H1 (cell line): Measurements from ENCODE around the gene NPSR1. TPM values are rescaled to one million over a fixed set of nuclear protein-coding genes. Genes with fewer than 3 reads are reported as not detected.
"Not testable (repeated sequence)": the region's sequence is repeated elsewhere in the genome, so short reads cannot be mapped to it uniquely, and the experiment has no call there.

ENCODE experiments used
- CTCF ChIA-PET: fragments of 300-600 bp; sonication (Branson Sonifier 250); formaldehyde crosslinking; loops from one replicate; lab custom pipeline; 2021; ENCODE audit not compliant: partially characterized antibody; lab: Charles Lee
- POLR2A ChIA-PET: fragments of 300-600 bp; sonication (Branson Sonifier 250); formaldehyde crosslinking; loops from one replicate; lab custom pipeline; 2021; ENCODE audit warnings: inconsistent platforms; ENCODE audit not compliant: partially characterized antibody; lab: Charles Lee
- DNase-seq, 2 experiments: peaks; one replicate each; pipeline versions ENCODE4 v3.0.0 to v3.0.0-alpha.2; 2010 to 2022; ENCODE audit warnings: low spot score in 2 of 2, low read depth in 1 of 2, mixed read lengths in 1 of 2
- FAIRE-seq: peaks from 2 replicates; lab custom pipeline; 2011; peaks lifted over from hg19 to GRCh38; lab: Jason Lieb, UNC
- H2AFZ ChIP-seq: 2 replicates; pipeline ENCODE4 v1.8.1; 2012; ENCODE audit warnings: low read length, inconsistent platforms
- H2AK5ac ChIP-seq: 2 replicates; pipeline ENCODE4 v1.6.1; 2013; ENCODE audit warnings: low read depth, low read length
- H2BK120ac ChIP-seq: replicated peaks from 2 replicates; pipeline ENCODE3; 2013; ENCODE audit warnings: low read depth, low read length, inconsistent platforms
- H2BK12ac ChIP-seq: 2 replicates; pipeline ENCODE4 v1.6.1; 2013; ENCODE audit warnings: low read depth, low read length
- H2BK15ac ChIP-seq: 2 replicates; pipeline ENCODE4 v1.6.1; 2013; ENCODE audit warnings: low read length
- H2BK20ac ChIP-seq: 2 replicates; pipeline ENCODE4 v1.6.1; 2013; ENCODE audit warnings: low read length
- H2BK5ac ChIP-seq: 2 replicates; pipeline ENCODE4 v1.6.1; 2013; ENCODE audit warnings: low read depth, low read length
- H3K14ac ChIP-seq: 2 replicates; pipeline ENCODE4 v1.6.1; 2013; ENCODE audit warnings: inconsistent platforms; ENCODE audit not compliant: insufficient read length
- H3K18ac ChIP-seq: 2 replicates; pipeline ENCODE4 v1.6.1; 2013; ENCODE audit warnings: low read length; ENCODE audit errors: extremely low read depth
- H3K23ac ChIP-seq: 2 replicates; pipeline ENCODE4 v1.6.1; 2013; ENCODE audit warnings: inconsistent platforms; ENCODE audit not compliant: insufficient read length
- H3K23me2 ChIP-seq: 2 replicates; pipeline ENCODE4 v1.6.1; 2013; ENCODE audit warnings: low read depth, low read length
- H3K27ac ChIP-seq: 2 replicates; pipeline ENCODE4 v1.6.1; 2011; ENCODE audit warnings: low read depth, low read length, inconsistent platforms
- H3K27me3 ChIP-seq, 4 experiments: replicated peaks in 1 of 4; 1 replicate in 1 of 4; 2 replicates in 3 of 4; pipeline versions ENCODE4 v1.6.1 to v1.8.1; 2011 to 2013; ENCODE audit warnings: low read length in 3 of 4, mild to moderate bottlenecking in 3 of 4, inconsistent platforms in 2 of 4, mixed read lengths in 2 of 4, moderate library complexity in 1 of 4; ENCODE audit not compliant: control insufficient read depth in 3 of 4, insufficient read depth in 3 of 4; ENCODE audit errors: extremely low read depth in 1 of 4
- H3K36me3 ChIP-seq, 4 experiments: 2 replicates each; pipeline versions ENCODE4 v1.6.1 to v1.8.1; 2011 to 2013; ENCODE audit warnings: mild to moderate bottlenecking in 4 of 4, low read length in 3 of 4, moderate library complexity in 2 of 4, control low read depth in 1 of 4, inconsistent platforms in 1 of 4; ENCODE audit not compliant: insufficient read depth in 4 of 4, control insufficient read depth in 2 of 4
- H3K4ac ChIP-seq: replicated peaks from 2 replicates; pipeline ENCODE3; 2013; ENCODE audit warnings: low read length, low read depth, mixed read lengths, inconsistent platforms; ENCODE audit not compliant: insufficient read length
- H3K4me1 ChIP-seq, 4 experiments: replicated peaks in 1 of 4; 1 replicate in 1 of 4; 2 replicates in 3 of 4; pipeline versions ENCODE4 v1.6.1 to v1.8.1; 2011 to 2013; ENCODE audit warnings: low read length in 3 of 4, inconsistent platforms in 2 of 4, mixed read lengths in 1 of 4; ENCODE audit not compliant: insufficient read depth in 4 of 4, control insufficient read depth in 3 of 4
- H3K4me2 ChIP-seq, 2 experiments: 2 replicates each; pipeline versions ENCODE4 v1.6.1 to v1.8.1; 2011 to 2013; ENCODE audit warnings: low read depth in 2 of 2, low read length in 2 of 2, control low read depth in 1 of 2, inconsistent platforms in 1 of 2, mild to moderate bottlenecking in 1 of 2; ENCODE audit not compliant: insufficient read depth in 1 of 2
- H3K4me3 ChIP-seq, 4 experiments: fragments of 200-600, 300-600 bp in 1 of 4; sonication (generic), shearing (Covaris generic), sonication (Bioruptor Twin) in 1 of 4; 2 replicates each; pipeline versions ENCODE4 v1.5.1 to v1.8.1; 2011 to 2016; ENCODE audit warnings: low read length in 4 of 4, low read depth in 3 of 4, control low read depth in 2 of 4, inconsistent platforms in 2 of 4, mild to moderate bottlenecking in 2 of 4, mixed read lengths in 1 of 4, moderate library complexity in 1 of 4; ENCODE audit not compliant: insufficient read depth in 2 of 4; ENCODE audit errors: extremely low read depth in 1 of 4
- H3K56ac ChIP-seq: replicated peaks from 2 replicates; pipeline ENCODE3; 2013; ENCODE audit warnings: low read depth, mild to moderate bottlenecking, mixed read lengths, low read length, inconsistent platforms; ENCODE audit not compliant: insufficient read length
- H3K79me1 ChIP-seq: 2 replicates; pipeline ENCODE4 v1.6.1; 2013; ENCODE audit warnings: low read depth, low read length, control low read depth
- H3K79me2 ChIP-seq, 2 experiments: 2 replicates each; pipeline versions ENCODE4 v1.6.1 to v1.8.1; 2012 to 2013; ENCODE audit warnings: low read length in 2 of 2, mild to moderate bottlenecking in 2 of 2, inconsistent platforms in 1 of 2; ENCODE audit not compliant: insufficient read depth in 2 of 2, control insufficient read depth in 1 of 2
- H3K9ac ChIP-seq, 4 experiments: replicated peaks in 1 of 4; 1 replicate in 1 of 4; 2 replicates in 3 of 4; pipeline versions ENCODE4 v1.6.1 to v1.8.1; 2011 to 2013; ENCODE audit warnings: low read depth in 3 of 4, low read length in 3 of 4, control low read depth in 2 of 4, mild to moderate bottlenecking in 2 of 4, moderate library complexity in 2 of 4, inconsistent platforms in 1 of 4; ENCODE audit errors: extremely low read depth in 1 of 4
- H3K9me3 ChIP-seq, 2 experiments: 2 replicates each; pipeline versions ENCODE4 v1.6.1 to v1.8.1; 2012 to 2013; ENCODE audit warnings: mild to moderate bottlenecking in 2 of 2, moderate library complexity in 2 of 2, control low read depth in 1 of 2, inconsistent platforms in 1 of 2, low read depth in 1 of 2, low read length in 1 of 2, mixed read lengths in 1 of 2; ENCODE audit not compliant: insufficient read depth in 2 of 2
- H4K20me1 ChIP-seq, 2 experiments: replicated peaks in 1 of 2; 2 replicates each; pipeline versions ENCODE3 to v1.8.1; 2011 to 2013; ENCODE audit warnings: inconsistent platforms in 2 of 2, low read length in 2 of 2, mild to moderate bottlenecking in 1 of 2; ENCODE audit not compliant: insufficient read depth in 2 of 2, control insufficient read depth in 1 of 2
- H4K5ac ChIP-seq: 2 replicates; pipeline ENCODE4 v1.6.1; 2013; ENCODE audit warnings: low read length, low read depth, mixed read lengths, inconsistent platforms; ENCODE audit not compliant: insufficient read length
- H4K8ac ChIP-seq: 2 replicates; pipeline ENCODE4 v1.8.0; 2013; ENCODE audit warnings: mild to moderate bottlenecking, moderate library complexity, low read length, inconsistent platforms; ENCODE audit not compliant: insufficient read depth; ENCODE audit errors: extremely low read depth
- H4K91ac ChIP-seq: replicated peaks from 2 replicates; pipeline ENCODE3; 2013; ENCODE audit warnings: low read length, mixed read lengths, inconsistent platforms; ENCODE audit not compliant: insufficient read length
- WGBS, 2 experiments: shearing (Covaris generic) in 1 of 2; methylation state at CpG; one replicate each; pipeline versions ENCODE4 v1.1.6 to v1.1.7; 2013 to 2015; ENCODE audit warnings: low lambda C conversion rate in 2 of 2, mixed read lengths in 2 of 2, inconsistent platforms in 1 of 2, low coverage in 1 of 2, missing lambda C conversion rate in 1 of 2; ENCODE audit not compliant: insufficient replicate concordance in 2 of 2, insufficient coverage in 1 of 2, insufficient read length in 1 of 2; ENCODE audit errors: extremely low coverage in 1 of 2, missing lambda C conversion rate in 1 of 2; 5-methylcytosine and 5-hydroxymethylcytosine counted together
- polyA plus RNA-seq, 7 experiments: library from polyadenylated mRNA; depleted of rRNA in 3 of 7; stranded (reverse) in 5 of 7; unstranded in 2 of 7; fragments of >200 nt in 5 of 7; fragments of 200-250 nt in 2 of 7; gene quantifications; 1 replicate in 5 of 7; 2 replicates in 1 of 7; 4 replicates in 1 of 7; pipeline versions ENCODE4 v1.2.1 to v1.2.3, GENCODE V29; 2011 to 2013; ENCODE audit warnings: missing spikeins in 2 of 7, mixed read lengths in 2 of 7
- total RNA-seq: library from RNA; stranded (reverse); fragmentation: NEBNext Ultra II Directional; extraction: Animal tissue kit (Norgen Biotek cat#: 25700); gene quantifications from 2 replicates; pipeline ENCODE4 v1.2.1, GENCODE V29; 2021

The NPSR1 gene
- total and polyA plus RNA-seq, 2 of the 8 experiments (the other 6 are each of a cell fraction or from before 2014, with no cell fraction given): not detected

DNA sequence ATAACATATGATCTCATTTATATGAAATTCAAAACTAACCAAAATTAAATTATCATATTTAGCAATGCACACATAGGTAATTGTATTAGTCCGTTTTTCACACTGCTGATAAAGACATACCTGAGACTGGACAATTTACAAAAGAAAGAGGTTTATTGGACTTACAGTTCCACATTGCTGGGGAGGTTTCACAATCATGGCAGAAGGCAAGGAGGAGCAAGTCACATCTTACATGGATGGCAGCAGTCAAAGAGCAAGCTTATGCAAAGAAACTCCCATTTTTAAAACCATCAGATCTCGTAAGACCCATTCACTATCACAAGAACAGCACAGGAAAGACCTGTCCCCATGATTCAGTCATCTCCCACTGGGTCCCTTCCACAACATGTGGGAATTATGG lies 200.4 kb downstream of the NPSR1 start:
- H2AFZ ChIP-seq, H2BK120ac ChIP-seq, POLR2A ChIA-PET, H3K18ac ChIP-seq, H2BK12ac ChIP-seq, H3K23ac ChIP-seq, H3K4me2 ChIP-seq, FAIRE-seq, H3K27me3 ChIP-seq, H2BK15ac ChIP-seq, H3K14ac ChIP-seq, H2BK5ac ChIP-seq, H3K23me2 ChIP-seq, DNase-seq, H3K4ac ChIP-seq, H4K20me1 ChIP-seq, H4K8ac ChIP-seq, H3K79me1 ChIP-seq, H2BK20ac ChIP-seq, H3K4me3 ChIP-seq, H4K91ac ChIP-seq, CTCF ChIA-PET, H3K27ac ChIP-seq, H3K56ac ChIP-seq, H3K9me3 ChIP-seq, H3K36me3 ChIP-seq, H3K4me1 ChIP-seq, H2AK5ac ChIP-seq, H3K9ac ChIP-seq, H4K5ac ChIP-seq, H3K79me2 ChIP-seq: not testable (repeated sequence)
- WGBS, 2 experiments: 94% methylated on average over 2 of the region's 2 CpGs; no CpG with 5 or more reads in 1 of the 2 experiments

DNA sequence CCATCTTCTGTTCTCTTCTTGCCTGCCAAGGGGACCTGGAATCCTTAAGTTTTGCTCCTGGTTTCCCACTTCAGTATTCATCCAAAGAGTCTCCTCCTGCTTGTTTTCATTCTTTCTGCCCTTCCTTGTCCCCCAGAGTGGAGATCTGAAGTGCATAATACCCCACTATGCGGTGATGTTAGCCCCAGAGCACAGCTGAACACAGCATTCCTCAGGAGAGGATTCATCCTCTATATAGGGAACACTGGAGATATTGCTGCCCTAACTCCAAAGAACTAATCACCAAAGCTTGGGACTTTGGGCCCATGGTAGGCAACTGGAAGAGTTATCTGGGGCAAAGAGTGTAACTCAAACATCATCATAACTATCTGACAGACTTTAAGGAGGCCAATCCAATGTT lies 201.3 kb downstream of the NPSR1 start:
- H3K9ac ChIP-seq, FAIRE-seq, H3K14ac ChIP-seq, H2BK20ac ChIP-seq, H4K5ac ChIP-seq, H2AFZ ChIP-seq, H3K27ac ChIP-seq, H3K27me3 ChIP-seq, H2AK5ac ChIP-seq, H3K23me2 ChIP-seq, H3K4me3 ChIP-seq, H4K8ac ChIP-seq, H3K79me1 ChIP-seq, H3K4me1 ChIP-seq, H3K56ac ChIP-seq, POLR2A ChIA-PET, H2BK15ac ChIP-seq, H4K20me1 ChIP-seq, H3K18ac ChIP-seq, H3K79me2 ChIP-seq, H2BK120ac ChIP-seq, CTCF ChIA-PET, H3K36me3 ChIP-seq, H2BK5ac ChIP-seq, H2BK12ac ChIP-seq, H3K23ac ChIP-seq, H3K4me2 ChIP-seq, H4K91ac ChIP-seq, H3K9me3 ChIP-seq, H3K4ac ChIP-seq: not testable (repeated sequence)
- peak in 1 of 2 experiments; percentile 0 for DNase-seq
- 100% methylated on average over 1 of the region's 1 CpG; no CpG with 5 or more reads in 1 of the 2 experiments for WGBS, 2 experiments
